Measurements from ENCODE around the gene WIZ. TPM values are rescaled to one million over a fixed set of nuclear protein-coding genes. Genes with fewer than 3 reads are reported as not detected.

Gene WIZ
- total and polyA plus RNA-seq, 2 of the 8 experiments (the other 6 are each of a cell fraction or from before 2014, with no cell fraction given): 12.5 to 33.2 TPM

DNA sequence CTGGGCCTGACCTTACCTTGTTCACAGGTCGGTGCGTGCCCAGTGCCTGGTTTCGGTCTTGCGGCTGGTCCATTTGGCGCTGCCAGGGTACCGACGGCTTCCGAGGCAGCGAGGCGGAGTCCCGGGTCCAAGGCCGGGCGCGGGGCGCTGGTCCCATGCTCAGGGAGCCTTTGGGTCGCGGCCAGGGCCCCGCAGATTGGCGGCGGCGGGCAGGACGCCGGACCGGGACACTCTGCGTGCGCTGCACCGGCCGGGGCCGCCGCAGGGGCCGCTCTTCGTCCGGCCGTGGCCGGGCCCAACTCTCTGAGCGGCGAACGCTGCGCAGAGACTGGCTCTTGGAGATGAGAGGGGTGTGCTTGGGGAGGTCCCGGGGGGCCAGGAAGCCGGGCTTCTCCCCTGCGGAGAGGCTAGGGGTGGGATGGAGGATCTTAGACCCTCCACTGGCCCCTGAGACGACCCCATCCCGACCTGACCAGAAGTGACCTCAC is 3.4 kb upstream of the WIZ start (continued):
- TF ChIP-seq HDAC2 (IDR thresholded peaks at IDR 0.05; ENCODE audit: borderline replicate concordance in 1 of 2, low read depth in 2 of 2, low read length in 2 of 2) (no peak; a peak in 1 of 4 replicates), SRF (IDR thresholded peaks at IDR 0.05; ENCODE audit: low read depth, low read length) (no peak), SUZ12 (IDR thresholded peaks at IDR 0.05; ENCODE audit: low read length) (no peak)

All from H1 (cell line).